H1 (cell line): ENCODE results near the gene FAM171A1. TPM values are rescaled to one million over a fixed set of nuclear protein-coding genes. Genes with fewer than 3 reads are reported as not detected.

Experiments
- CHD2 ChIP-seq: IDR thresholded peaks from 2 replicates; pipeline ENCODE4 v1.6.1; 2012; ENCODE audit warnings: low read length, improper control_type of control experiment
- EGR1 ChIP-seq: IDR thresholded peaks from 2 replicates; pipeline ENCODE4 v1.6.1; 2011; ENCODE audit warnings: low read depth, low read length, borderline replicate concordance
- HDAC6 ChIP-seq: IDR thresholded peaks from one replicate; pipeline ENCODE4 v1.7.1; 2012; ENCODE audit warnings: low read depth, mild to moderate bottlenecking, inconsistent platforms, low read length, moderate library complexity
- SAP30 ChIP-seq: fragments of 300-600 bp; sonication (generic); IDR thresholded peaks from 2 replicates; pipeline ENCODE4 v1.7.1; 2012; ENCODE audit warnings: low read length, moderate library complexity, mild to moderate bottlenecking, inconsistent platforms; ENCODE audit not compliant: insufficient read depth, insufficient replicate concordance
- SIX5 ChIP-seq: IDR thresholded peaks from 2 replicates; pipeline ENCODE4 v1.6.1; 2011; ENCODE audit warnings: mild to moderate bottlenecking, low read depth, low read length
- polyA plus RNA-seq, 7 experiments: library from polyadenylated mRNA; depleted of rRNA in 3 of 7; stranded (reverse) in 5 of 7; unstranded in 2 of 7; fragments of >200 nt in 5 of 7; fragments of 200-250 nt in 2 of 7; gene quantifications; 1 replicate in 5 of 7; 2 replicates in 1 of 7; 4 replicates in 1 of 7; pipeline versions ENCODE4 v1.2.1 to v1.2.3, GENCODE V29; 2011 to 2013; ENCODE audit warnings: missing spikeins in 2 of 7, mixed read lengths in 2 of 7
- total RNA-seq: library from RNA; stranded (reverse); fragmentation: NEBNext Ultra II Directional; extraction: Animal tissue kit (Norgen Biotek cat#: 25700); gene quantifications from 2 replicates; pipeline ENCODE4 v1.2.1, GENCODE V29; 2021
- TF ChIP-seq, protein P1 (sequence below): fragments of 300-600 bp; sonication (generic); IDR thresholded peaks from 2 replicates; pipeline ENCODE4 v1.7.1; 2012; ENCODE audit warnings: low read length, moderate library complexity, mild to moderate bottlenecking, inconsistent platforms; ENCODE audit not compliant: insufficient replicate concordance

Gene FAM171A1
- total and polyA plus RNA-seq, 2 of the 8 experiments (the other 6 are each of a cell fraction or from before 2014, with no cell fraction given): 26.6 to 42.1 TPM

DNA sequence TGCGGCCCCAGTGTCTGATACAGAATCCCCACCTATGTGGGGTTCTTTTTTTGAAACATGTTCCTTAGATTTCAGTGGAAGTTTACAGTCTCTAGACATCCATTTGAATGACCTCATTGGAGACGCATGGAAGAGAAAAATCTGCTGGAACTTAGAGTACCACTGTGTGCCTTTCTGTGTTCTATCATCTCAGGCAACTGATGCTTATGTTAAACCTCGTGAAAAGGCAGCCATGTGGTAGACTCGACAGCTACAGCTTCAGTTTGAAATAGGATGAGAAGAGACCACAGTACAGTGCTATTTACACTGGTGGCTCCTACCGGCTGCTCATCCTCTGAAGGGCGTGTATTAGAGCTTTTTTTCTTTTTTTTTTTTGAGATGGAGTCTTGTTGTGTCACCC is 74.4 kb downstream of the FAM171A1 start (continued):
- TF ChIP-seq, protein P1, sequence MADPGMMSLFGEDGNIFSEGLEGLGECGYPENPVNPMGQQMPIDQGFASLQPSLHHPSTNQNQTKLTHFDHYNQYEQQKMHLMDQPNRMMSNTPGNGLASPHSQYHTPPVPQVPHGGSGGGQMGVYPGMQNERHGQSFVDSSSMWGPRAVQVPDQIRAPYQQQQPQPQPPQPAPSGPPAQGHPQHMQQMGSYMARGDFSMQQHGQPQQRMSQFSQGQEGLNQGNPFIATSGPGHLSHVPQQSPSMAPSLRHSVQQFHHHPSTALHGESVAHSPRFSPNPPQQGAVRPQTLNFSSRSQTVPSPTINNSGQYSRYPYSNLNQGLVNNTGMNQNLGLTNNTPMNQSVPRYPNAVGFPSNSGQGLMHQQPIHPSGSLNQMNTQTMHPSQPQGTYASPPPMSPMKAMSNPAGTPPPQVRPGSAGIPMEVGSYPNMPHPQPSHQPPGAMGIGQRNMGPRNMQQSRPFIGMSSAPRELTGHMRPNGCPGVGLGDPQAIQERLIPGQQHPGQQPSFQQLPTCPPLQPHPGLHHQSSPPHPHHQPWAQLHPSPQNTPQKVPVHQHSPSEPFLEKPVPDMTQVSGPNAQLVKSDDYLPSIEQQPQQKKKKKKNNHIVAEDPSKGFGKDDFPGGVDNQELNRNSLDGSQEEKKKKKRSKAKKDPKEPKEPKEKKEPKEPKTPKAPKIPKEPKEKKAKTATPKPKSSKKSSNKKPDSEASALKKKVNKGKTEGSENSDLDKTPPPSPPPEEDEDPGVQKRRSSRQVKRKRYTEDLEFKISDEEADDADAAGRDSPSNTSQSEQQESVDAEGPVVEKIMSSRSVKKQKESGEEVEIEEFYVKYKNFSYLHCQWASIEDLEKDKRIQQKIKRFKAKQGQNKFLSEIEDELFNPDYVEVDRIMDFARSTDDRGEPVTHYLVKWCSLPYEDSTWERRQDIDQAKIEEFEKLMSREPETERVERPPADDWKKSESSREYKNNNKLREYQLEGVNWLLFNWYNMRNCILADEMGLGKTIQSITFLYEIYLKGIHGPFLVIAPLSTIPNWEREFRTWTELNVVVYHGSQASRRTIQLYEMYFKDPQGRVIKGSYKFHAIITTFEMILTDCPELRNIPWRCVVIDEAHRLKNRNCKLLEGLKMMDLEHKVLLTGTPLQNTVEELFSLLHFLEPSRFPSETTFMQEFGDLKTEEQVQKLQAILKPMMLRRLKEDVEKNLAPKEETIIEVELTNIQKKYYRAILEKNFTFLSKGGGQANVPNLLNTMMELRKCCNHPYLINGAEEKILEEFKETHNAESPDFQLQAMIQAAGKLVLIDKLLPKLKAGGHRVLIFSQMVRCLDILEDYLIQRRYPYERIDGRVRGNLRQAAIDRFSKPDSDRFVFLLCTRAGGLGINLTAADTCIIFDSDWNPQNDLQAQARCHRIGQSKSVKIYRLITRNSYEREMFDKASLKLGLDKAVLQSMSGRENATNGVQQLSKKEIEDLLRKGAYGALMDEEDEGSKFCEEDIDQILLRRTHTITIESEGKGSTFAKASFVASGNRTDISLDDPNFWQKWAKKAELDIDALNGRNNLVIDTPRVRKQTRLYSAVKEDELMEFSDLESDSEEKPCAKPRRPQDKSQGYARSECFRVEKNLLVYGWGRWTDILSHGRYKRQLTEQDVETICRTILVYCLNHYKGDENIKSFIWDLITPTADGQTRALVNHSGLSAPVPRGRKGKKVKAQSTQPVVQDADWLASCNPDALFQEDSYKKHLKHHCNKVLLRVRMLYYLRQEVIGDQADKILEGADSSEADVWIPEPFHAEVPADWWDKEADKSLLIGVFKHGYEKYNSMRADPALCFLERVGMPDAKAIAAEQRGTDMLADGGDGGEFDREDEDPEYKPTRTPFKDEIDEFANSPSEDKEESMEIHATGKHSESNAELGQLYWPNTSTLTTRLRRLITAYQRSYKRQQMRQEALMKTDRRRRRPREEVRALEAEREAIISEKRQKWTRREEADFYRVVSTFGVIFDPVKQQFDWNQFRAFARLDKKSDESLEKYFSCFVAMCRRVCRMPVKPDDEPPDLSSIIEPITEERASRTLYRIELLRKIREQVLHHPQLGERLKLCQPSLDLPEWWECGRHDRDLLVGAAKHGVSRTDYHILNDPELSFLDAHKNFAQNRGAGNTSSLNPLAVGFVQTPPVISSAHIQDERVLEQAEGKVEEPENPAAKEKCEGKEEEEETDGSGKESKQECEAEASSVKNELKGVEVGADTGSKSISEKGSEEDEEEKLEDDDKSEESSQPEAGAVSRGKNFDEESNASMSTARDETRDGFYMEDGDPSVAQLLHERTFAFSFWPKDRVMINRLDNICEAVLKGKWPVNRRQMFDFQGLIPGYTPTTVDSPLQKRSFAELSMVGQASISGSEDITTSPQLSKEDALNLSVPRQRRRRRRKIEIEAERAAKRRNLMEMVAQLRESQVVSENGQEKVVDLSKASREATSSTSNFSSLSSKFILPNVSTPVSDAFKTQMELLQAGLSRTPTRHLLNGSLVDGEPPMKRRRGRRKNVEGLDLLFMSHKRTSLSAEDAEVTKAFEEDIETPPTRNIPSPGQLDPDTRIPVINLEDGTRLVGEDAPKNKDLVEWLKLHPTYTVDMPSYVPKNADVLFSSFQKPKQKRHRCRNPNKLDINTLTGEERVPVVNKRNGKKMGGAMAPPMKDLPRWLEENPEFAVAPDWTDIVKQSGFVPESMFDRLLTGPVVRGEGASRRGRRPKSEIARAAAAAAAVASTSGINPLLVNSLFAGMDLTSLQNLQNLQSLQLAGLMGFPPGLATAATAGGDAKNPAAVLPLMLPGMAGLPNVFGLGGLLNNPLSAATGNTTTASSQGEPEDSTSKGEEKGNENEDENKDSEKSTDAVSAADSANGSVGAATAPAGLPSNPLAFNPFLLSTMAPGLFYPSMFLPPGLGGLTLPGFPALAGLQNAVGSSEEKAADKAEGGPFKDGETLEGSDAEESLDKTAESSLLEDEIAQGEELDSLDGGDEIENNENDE: no peak
- TF ChIP-seq CHD2 (no peak), HDAC6 (no peak), SIX5 (no peak), SAP30 (no peak), EGR1 (no peak)
- TF ChIP-seq, all 59 proteins: peak for 0
